Neural cell (in vitro differentiated cells): Measurements from ENCODE around the gene KRT80. TPM values are rescaled to one million over a fixed set of nuclear protein-coding genes. Genes with fewer than 3 reads are reported as not detected.

Experiments
- H2AFZ ChIP-seq: fragments of 200-600, 300-800 bp; sonication (generic), shearing (Covaris generic); 2 replicates; pipeline ENCODE4 v1.6.0; 2014; ENCODE audit warnings: low read depth, mild to moderate bottlenecking, antibody characterized with exemption, low read length, moderate library complexity
- H3F3A ChIP-seq: fragments of 200-600 bp; shearing (Covaris generic); 2 replicates; pipeline ENCODE4 v1.6.1; 2016; ENCODE audit warnings: mild to moderate bottlenecking, moderate library complexity, mixed read lengths, antibody characterized with exemption, low read length; ENCODE audit not compliant: insufficient read depth, poor library complexity, severe bottlenecking
- H3K27ac ChIP-seq: fragments of 200-600, 300-800 bp; sonication (generic), shearing (Covaris generic); 2 replicates; pipeline ENCODE4 v1.5.1; 2014; ENCODE audit warnings: mild to moderate bottlenecking, low read length, moderate library complexity
- H3K27me3 ChIP-seq: fragments of 300-800, 200-600 bp; sonication (generic), shearing (Covaris generic); 2 replicates; pipeline ENCODE4 v1.6.0; 2014; ENCODE audit warnings: mild to moderate bottlenecking, low read depth, low read length, moderate library complexity; ENCODE audit not compliant: insufficient read depth
- H3K36me3 ChIP-seq: fragments of 300-800, 200-600 bp; sonication (generic), shearing (Covaris generic); 2 replicates; pipeline ENCODE4 v1.5.1; 2014; ENCODE audit warnings: mild to moderate bottlenecking, antibody characterized with exemption, low read length, moderate library complexity; ENCODE audit not compliant: insufficient read depth
- H3K4me2 ChIP-seq: fragments of 300-800, 200-600 bp; sonication (generic), shearing (Covaris generic); 2 replicates; pipeline ENCODE4 v1.6.0; 2014; ENCODE audit warnings: mild to moderate bottlenecking, low read length
- H3K4me3 ChIP-seq: fragments of 300-800, 200-600 bp; sonication (generic), shearing (Covaris generic); 2 replicates; pipeline ENCODE4 v1.5.1; 2014; ENCODE audit warnings: mild to moderate bottlenecking, low read length, moderate library complexity
- H3K79me2 ChIP-seq: fragments of 200-600 bp; shearing (Covaris generic); replicated peaks from 2 replicates; pipeline ENCODE4 v1.6.0; 2014; ENCODE audit warnings: mild to moderate bottlenecking, low read length, moderate library complexity; ENCODE audit not compliant: insufficient read depth
- H3K9ac ChIP-seq: fragments of 300-800, 200-600 bp; sonication (generic), shearing (Covaris generic); 2 replicates; pipeline ENCODE4 v1.6.1; 2016; ENCODE audit warnings: mild to moderate bottlenecking, low read length, mixed read lengths
- H3K9me2 ChIP-seq: fragments of 200-600 bp; shearing (Covaris generic); 2 replicates; pipeline ENCODE4 v1.6.1; 2016; ENCODE audit warnings: mild to moderate bottlenecking, low read length, mixed read lengths; ENCODE audit not compliant: insufficient read depth
- H3K9me3 ChIP-seq: fragments of 200-600, 300-800 bp; sonication (generic), shearing (Covaris generic); 2 replicates; pipeline ENCODE4 v1.6.1; 2016; ENCODE audit warnings: mild to moderate bottlenecking, mixed run types, low read length, moderate library complexity, mixed read lengths
- H4K20me1 ChIP-seq: fragments of 200-600 bp; shearing (Covaris generic); 2 replicates; pipeline ENCODE4 v1.6.1; 2016; ENCODE audit warnings: mild to moderate bottlenecking, mixed run types; ENCODE audit not compliant: insufficient read depth
- EP300 ChIP-seq: fragments of 450-650 bp; conservative IDR thresholded peaks from 2 replicates; pipeline ENCODE4 v1.6.1; 2014; ENCODE audit warnings: antibody characterized with exemption, mild to moderate bottlenecking, moderate library complexity; ENCODE audit not compliant: poor library complexity, severe bottlenecking
- EZH2 ChIP-seq: fragments of 200-600, 300-800 bp; shearing (Covaris generic), sonication (generic); IDR thresholded peaks from 2 replicates; pipeline ENCODE4 v1.6.1; 2014; ENCODE audit warnings: antibody characterized with exemption, low read length, borderline replicate concordance, mild to moderate bottlenecking; ENCODE audit not compliant: insufficient read depth, poor library complexity, severe bottlenecking
- MXI1 ChIP-seq: fragments of 450-650 bp; conservative IDR thresholded peaks from 2 replicates; pipeline ENCODE4 v1.6.1; 2014; ENCODE audit warnings: antibody characterized with exemption, mild to moderate bottlenecking; ENCODE audit not compliant: poor library complexity, severe bottlenecking
- POLR2AphosphoS5 ChIP-seq: IDR thresholded peaks from 2 replicates; pipeline ENCODE4 v1.6.1; 2012
- RAD21 ChIP-seq: fragments of 450-650 bp; conservative IDR thresholded peaks from 2 replicates; pipeline ENCODE4 v1.6.1; 2014; ENCODE audit warnings: antibody characterized with exemption, mild to moderate bottlenecking, moderate library complexity
- SMC3 ChIP-seq: fragments of 450-650 bp; conservative IDR thresholded peaks from 2 replicates; pipeline ENCODE4 v1.6.1; 2014; ENCODE audit warnings: antibody characterized with exemption, mild to moderate bottlenecking, moderate library complexity; ENCODE audit not compliant: poor library complexity
- TAF1 ChIP-seq: IDR thresholded peaks from 2 replicates; pipeline ENCODE4 v1.6.1; 2012; ENCODE audit warnings: low read depth
- polyA plus RNA-seq: library from polyadenylated mRNA; depleted of rRNA; stranded (reverse); fragments of >200 nt; gene quantifications from 2 replicates; pipeline ENCODE4 v1.2.3, GENCODE V29; 2014
- TF ChIP-seq, protein P1 (sequence below): fragments of 450-650 bp; IDR thresholded peaks from 2 replicates; pipeline ENCODE4 v1.5.1; 2014; ENCODE audit warnings: antibody characterized with exemption, mild to moderate bottlenecking, moderate library complexity; ENCODE audit not compliant: poor library complexity, severe bottlenecking
- TF ChIP-seq, protein P2 (sequence below): IDR thresholded peaks from 2 replicates; pipeline ENCODE4 v1.6.1; 2012; ENCODE audit warnings: borderline replicate concordance

The KRT80 gene
- polyA plus RNA-seq, 1 donor from 2014 or later, result not detected

DNA sequence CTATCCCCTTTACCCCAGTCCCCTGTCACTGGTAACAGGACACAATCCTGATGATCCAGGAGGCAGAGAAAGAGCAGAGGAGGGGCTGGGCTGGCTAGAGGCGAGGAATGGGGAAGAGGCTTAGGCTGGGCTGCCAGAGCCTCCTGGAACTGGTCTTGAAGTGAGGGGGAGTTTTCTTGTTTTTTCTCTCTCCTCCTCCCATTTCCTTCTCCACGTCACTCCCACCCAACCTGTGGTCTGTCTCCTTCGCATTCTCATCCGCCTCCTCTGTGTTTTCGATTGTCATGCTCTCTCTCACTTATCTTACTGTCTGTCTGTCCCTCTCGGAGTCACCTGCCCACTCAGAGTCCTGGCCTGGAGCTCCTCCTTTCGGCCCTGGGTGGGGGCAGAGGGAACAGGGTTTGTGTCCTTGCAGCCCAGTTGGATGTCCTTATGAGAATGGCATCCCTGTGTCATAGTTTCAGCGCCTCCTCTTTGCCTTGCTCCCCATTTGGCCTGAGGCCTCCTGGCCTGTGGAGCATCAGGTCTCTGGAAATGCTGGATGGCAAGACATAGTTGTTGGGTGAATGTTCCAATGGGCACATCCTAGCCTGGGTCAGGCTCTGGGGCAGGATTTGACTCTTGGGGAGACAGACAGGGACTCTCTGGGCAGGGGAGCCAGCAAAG lies 3.4 kb upstream of the KRT80 start:
- no peak overlapping the region for H3K4me2 ChIP-seq
- H3K36me3 ChIP-seq, result no peaks in the 10 kb centered on the region
- no peaks in the 10 kb centered on the region for H3K27me3 ChIP-seq
- no peak overlapping the region for H3K4me3 ChIP-seq
- H3K27ac ChIP-seq, result no peak overlapping the region
- no peak overlapping the region for H2AFZ ChIP-seq
- no peaks in the 10 kb centered on the region for H3K9me3 ChIP-seq
- H3K9me2 ChIP-seq, result no peaks in the 10 kb centered on the region
- no peak overlapping the region for H3K9ac ChIP-seq
- H3K79me2 ChIP-seq, result no peaks in the 10 kb centered on the region
- TF ChIP-seq EZH2 (no peak), EP300 (no peak), POLR2AphosphoS5 (no peak), SMC3 (no peak), TAF1 (no peak), RAD21 (no peak), MXI1 (no peak)
- TF ChIP-seq, protein P1, sequence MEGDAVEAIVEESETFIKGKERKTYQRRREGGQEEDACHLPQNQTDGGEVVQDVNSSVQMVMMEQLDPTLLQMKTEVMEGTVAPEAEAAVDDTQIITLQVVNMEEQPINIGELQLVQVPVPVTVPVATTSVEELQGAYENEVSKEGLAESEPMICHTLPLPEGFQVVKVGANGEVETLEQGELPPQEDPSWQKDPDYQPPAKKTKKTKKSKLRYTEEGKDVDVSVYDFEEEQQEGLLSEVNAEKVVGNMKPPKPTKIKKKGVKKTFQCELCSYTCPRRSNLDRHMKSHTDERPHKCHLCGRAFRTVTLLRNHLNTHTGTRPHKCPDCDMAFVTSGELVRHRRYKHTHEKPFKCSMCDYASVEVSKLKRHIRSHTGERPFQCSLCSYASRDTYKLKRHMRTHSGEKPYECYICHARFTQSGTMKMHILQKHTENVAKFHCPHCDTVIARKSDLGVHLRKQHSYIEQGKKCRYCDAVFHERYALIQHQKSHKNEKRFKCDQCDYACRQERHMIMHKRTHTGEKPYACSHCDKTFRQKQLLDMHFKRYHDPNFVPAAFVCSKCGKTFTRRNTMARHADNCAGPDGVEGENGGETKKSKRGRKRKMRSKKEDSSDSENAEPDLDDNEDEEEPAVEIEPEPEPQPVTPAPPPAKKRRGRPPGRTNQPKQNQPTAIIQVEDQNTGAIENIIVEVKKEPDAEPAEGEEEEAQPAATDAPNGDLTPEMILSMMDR, result no peak
- TF ChIP-seq, protein P2, sequence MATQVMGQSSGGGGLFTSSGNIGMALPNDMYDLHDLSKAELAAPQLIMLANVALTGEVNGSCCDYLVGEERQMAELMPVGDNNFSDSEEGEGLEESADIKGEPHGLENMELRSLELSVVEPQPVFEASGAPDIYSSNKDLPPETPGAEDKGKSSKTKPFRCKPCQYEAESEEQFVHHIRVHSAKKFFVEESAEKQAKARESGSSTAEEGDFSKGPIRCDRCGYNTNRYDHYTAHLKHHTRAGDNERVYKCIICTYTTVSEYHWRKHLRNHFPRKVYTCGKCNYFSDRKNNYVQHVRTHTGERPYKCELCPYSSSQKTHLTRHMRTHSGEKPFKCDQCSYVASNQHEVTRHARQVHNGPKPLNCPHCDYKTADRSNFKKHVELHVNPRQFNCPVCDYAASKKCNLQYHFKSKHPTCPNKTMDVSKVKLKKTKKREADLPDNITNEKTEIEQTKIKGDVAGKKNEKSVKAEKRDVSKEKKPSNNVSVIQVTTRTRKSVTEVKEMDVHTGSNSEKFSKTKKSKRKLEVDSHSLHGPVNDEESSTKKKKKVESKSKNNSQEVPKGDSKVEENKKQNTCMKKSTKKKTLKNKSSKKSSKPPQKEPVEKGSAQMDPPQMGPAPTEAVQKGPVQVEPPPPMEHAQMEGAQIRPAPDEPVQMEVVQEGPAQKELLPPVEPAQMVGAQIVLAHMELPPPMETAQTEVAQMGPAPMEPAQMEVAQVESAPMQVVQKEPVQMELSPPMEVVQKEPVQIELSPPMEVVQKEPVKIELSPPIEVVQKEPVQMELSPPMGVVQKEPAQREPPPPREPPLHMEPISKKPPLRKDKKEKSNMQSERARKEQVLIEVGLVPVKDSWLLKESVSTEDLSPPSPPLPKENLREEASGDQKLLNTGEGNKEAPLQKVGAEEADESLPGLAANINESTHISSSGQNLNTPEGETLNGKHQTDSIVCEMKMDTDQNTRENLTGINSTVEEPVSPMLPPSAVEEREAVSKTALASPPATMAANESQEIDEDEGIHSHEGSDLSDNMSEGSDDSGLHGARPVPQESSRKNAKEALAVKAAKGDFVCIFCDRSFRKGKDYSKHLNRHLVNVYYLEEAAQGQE, result no peak
- no peaks in the 10 kb centered on the region for H4K20me1 ChIP-seq
- H3F3A ChIP-seq, result no peaks in the 10 kb centered on the region

DNA sequence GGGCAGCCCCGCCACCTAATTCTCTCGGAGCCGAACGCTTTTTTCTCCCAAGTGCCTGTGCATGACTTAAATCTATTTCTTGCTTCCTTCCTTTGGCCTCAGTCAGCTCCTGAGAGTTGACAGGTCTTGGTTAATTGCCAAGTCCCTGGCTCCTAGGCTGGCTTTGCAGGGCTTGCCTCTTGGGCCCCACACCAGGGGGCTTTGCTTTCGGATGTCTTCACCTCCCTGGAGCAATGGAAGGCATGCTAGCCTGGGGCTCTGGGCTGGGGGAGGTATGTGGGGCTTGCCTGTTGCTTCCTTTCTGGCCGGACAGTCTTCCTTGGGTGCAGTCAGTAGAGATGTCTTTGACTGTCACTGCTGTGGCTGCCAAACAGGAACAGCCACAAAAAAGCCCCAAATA lies 2.2 kb upstream of the KRT80 start:
- Histone ChIP-seq H3K27me3 (no peaks in the 10 kb centered on the region), H3K4me3 (no peak overlapping the region), H3K9ac (no peak overlapping the region), H3K27ac (no peak overlapping the region), H3F3A (no peaks in the 10 kb centered on the region), H3K9me3 (no peaks in the 10 kb centered on the region), H3K4me2 (no peak overlapping the region), H3K9me2 (no peaks in the 10 kb centered on the region), H3K36me3 (no peaks in the 10 kb centered on the region), H3K79me2 (no peaks in the 10 kb centered on the region), H4K20me1 (no peaks in the 10 kb centered on the region), H2AFZ (no peak overlapping the region)
- no peak for TF ChIP-seq SMC3
- TF ChIP-seq EP300, result no peak
- TF ChIP-seq, protein P2, result no peak
- no peak for TF ChIP-seq RAD21
- TF ChIP-seq, protein P1, result no peak
- no peak for TF ChIP-seq EZH2
- no peak for TF ChIP-seq TAF1
- TF ChIP-seq POLR2AphosphoS5, result no peak
- no peak for TF ChIP-seq MXI1
